BE2C (cell line): ENCODE measurements around the gene RPS25.

Experiments
- DNase-seq: peaks from one replicate; pipeline ENCODE4 v3.0.0-alpha.2; 2020
- H3K27me3 ChIP-seq: fragments of 250-450 bp; sonication (Bioruptor Pico); 2 replicates; pipeline ENCODE4 v1.5.1; 2020; ENCODE audit warnings: mild to moderate bottlenecking
- H3K36me3 ChIP-seq: fragments of 250-450 bp; sonication (Bioruptor Pico); 2 replicates; pipeline ENCODE4 v1.5.1; 2020; ENCODE audit warnings: mild to moderate bottlenecking
- H3K4me1 ChIP-seq: fragments of 250-450 bp; sonication (Bioruptor Pico); 2 replicates; pipeline ENCODE4 v1.5.1; 2020
- H3K4me3 ChIP-seq: 2 replicates; pipeline ENCODE4 v1.5.1; 2011; ENCODE audit warnings: low read depth, low read length
- H3K9me3 ChIP-seq: fragments of 250-450 bp; sonication (Bioruptor Pico); 2 replicates; pipeline ENCODE4 v1.5.1; 2020
- TF ChIP-seq, protein P1 (sequence below): IDR thresholded peaks from 2 replicates; pipeline ENCODE4 v1.5.1; 2012; ENCODE audit warnings: mild to moderate bottlenecking, low read depth, low read length

The RPS25 gene

DNA sequence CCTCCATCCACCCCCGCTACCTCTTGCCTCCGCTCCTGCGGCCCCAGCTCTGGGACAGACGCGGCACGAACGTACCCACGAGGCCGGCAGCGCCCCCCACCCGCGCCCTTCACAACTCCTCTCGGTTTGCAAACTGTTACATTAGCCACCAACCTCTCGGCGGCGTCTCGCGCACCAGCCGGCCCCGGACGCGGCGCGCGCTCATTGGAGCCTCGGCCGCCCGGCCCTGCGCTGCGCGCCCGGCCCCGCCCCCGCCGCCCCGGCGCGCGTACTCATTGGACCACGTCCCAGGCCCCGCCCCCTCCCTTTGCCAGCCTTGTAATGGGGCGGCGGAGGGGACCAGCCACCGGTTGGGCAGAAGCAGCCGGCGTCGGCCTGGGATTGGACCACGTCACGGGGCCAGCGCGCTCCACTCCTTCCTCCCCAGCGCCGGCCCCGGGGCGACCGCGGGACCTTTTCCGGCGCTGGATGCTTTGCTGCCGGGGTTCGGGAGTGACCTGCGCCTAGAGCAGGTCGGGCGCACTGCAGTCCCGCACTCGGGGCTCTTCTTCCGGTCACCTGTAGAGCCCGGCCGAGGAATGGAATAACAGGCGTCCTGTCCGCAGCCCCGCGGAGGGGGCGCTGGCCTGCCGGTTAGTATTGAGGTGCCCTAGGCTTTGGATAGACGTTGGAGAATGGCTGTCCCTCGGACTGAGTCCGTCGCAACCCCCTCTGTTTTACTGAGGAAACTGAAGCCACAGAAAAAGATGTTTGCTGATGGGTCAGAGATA, 39.0 kb upstream of the RPS25 start, which contains the start of gene HYOU1:
Gene HYOU1, minus strand, starts transcription at position 206 of the 770 bp plus-strand sequence. CDS start 1,045 bp downstream, outside the sequence.
- Histone ChIP-seq H3K27me3 (no peaks in the 10 kb centered on the region), H3K4me1 (peaks cover 4% of the 10 kb centered on the region; the same call in 1 of the 2 replicates), H3K9me3 (no peaks in the 10 kb centered on the region), H3K36me3 (peaks cover 31% of the 10 kb centered on the region), H3K4me3 (peak within 1 kb of the TSS; percentile 94)
- TF ChIP-seq, protein P1, sequence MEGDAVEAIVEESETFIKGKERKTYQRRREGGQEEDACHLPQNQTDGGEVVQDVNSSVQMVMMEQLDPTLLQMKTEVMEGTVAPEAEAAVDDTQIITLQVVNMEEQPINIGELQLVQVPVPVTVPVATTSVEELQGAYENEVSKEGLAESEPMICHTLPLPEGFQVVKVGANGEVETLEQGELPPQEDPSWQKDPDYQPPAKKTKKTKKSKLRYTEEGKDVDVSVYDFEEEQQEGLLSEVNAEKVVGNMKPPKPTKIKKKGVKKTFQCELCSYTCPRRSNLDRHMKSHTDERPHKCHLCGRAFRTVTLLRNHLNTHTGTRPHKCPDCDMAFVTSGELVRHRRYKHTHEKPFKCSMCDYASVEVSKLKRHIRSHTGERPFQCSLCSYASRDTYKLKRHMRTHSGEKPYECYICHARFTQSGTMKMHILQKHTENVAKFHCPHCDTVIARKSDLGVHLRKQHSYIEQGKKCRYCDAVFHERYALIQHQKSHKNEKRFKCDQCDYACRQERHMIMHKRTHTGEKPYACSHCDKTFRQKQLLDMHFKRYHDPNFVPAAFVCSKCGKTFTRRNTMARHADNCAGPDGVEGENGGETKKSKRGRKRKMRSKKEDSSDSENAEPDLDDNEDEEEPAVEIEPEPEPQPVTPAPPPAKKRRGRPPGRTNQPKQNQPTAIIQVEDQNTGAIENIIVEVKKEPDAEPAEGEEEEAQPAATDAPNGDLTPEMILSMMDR, result peak; percentile 18
- DNase-seq, result peak; percentile 100

DNA sequence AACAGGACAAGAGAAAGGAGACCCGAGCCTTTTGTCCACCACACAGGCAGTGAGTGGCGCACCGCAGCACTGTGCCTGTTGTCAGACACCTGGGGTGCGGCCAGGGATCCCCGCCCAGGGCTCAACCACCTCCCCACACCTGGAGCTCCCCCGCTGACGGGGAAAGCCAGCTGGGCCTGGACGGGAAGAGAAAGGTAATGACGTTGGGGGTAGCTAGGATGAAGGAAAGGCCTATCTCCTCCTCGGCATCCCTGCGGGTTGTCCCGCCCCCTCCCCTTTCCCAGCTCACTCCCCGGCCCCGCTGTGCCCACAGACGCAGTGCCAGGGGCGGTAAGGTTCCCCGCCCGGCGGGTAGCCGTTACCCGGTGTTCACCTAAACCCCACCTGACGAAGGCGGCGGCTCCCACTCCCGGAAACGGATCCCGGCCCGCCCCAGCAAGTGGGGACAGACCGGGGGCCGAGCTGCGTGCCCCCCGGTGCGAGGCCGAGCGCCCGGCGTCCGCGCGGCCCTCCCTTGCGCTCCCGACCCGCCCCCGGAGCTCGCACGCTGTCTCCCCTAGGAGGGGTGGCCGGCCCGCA, 38.4 kb upstream of the RPS25 start:
- H3K36me3 ChIP-seq, result peaks cover 37% of the 10 kb centered on the region
- TF ChIP-seq, protein P1, result no peak
- DNase-seq, result peak; percentile 47
- H3K4me1 ChIP-seq, result peaks cover 4% of the 10 kb centered on the region; the same call in 1 of the 2 replicates
- H3K27me3 ChIP-seq, result no peaks in the 10 kb centered on the region
- no peaks in the 10 kb centered on the region for H3K9me3 ChIP-seq
- peak overlapping the region; percentile 79 for H3K4me3 ChIP-seq

DNA sequence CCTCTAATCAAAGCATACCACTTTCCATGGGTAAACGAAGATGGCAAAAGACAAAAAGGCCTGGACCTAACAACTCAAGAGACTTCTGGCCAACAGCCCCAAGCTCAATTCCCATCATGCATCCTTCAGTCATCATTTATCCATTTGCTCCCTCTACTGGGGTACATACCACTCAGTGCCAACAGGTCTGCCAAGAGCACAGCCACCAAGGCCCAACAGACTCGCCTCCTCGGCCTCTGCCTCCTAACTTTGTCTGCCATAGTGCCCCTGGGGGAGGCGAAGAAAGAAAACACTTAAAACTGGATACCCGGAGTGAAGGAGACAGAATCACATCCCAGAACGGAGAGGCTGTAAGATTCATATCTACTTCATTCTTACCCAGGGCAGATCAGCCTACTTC, 37.8 kb upstream of the RPS25 start:
- TF ChIP-seq, protein P1, result peak; percentile 36
- peak; percentile 36 for DNase-seq
- Histone ChIP-seq H3K36me3 (peaks cover 42% of the 10 kb centered on the region), H3K27me3 (no peaks in the 10 kb centered on the region), H3K9me3 (no peaks in the 10 kb centered on the region), H3K4me1 (peaks cover 4% of the 10 kb centered on the region; the same call in 1 of the 2 replicates), H3K4me3 (peak overlapping the region; percentile 79)

DNA sequence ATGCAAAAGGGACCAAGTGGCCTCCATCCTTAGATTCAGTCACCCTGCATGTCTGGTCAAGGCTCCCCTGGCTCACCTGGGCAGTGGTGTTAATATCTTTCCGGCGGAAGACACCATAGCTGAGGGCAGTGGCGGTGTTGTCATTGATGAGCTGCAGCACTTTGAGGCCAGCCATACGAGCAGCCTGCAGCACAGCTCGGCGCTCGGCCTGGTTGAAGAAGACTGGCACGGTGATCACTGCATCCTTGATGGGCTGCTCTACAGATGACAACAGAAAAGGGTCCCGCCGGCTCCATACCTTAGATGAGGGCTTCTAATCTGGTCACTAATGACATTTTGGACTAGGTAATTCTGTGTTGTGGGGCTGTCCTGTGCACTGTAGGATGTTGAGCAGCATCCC, 36.3 kb upstream of the RPS25 start:
- Histone ChIP-seq H3K4me1 (peaks cover 4% of the 10 kb centered on the region; the same call in 1 of the 2 replicates), H3K9me3 (no peaks in the 10 kb centered on the region), H3K4me3 (no peak overlapping the region), H3K27me3 (no peaks in the 10 kb centered on the region), H3K36me3 (peaks cover 55% of the 10 kb centered on the region)
- TF ChIP-seq, protein P1, result no peak
- no peak for DNase-seq

DNA sequence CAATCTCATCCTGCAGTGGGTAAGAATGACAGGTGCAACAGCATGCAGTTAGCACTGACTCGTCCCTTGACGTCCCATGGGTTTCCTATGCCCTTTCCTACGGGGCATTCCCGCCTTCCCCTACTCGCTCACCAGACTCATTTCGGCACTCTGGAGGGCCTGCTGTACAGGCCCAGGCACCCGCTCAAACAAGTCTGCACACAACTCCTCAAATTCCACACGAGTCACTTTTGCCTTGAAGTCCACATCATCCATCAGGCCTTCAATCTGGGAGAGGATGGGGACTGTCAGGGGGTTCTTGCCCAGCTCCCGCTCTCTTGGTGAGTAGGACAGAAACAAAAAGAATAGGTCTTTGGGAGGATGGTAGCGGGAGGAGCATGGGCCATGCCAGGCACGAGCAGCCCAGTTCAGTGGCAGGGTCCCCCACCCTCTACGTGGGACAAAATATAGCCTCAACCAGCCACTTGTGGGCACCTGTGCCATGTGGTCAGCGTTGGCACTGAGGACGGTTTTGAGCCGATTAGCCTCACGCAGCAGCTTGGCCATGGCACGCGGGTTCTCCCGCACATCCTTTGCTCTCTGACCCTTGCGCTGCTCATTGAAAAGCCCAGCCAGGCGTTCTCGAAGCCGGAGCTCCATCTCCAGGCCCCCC, 34.1 kb upstream of the RPS25 start:
- Histone ChIP-seq H3K27me3 (no peaks in the 10 kb centered on the region), H3K4me3 (no peak overlapping the region), H3K36me3 (peaks cover 76% of the 10 kb centered on the region), H3K4me1 (peaks cover 4% of the 10 kb centered on the region; the same call in 1 of the 2 replicates), H3K9me3 (no peaks in the 10 kb centered on the region)
- TF ChIP-seq, protein P1, result no peak
- DNase-seq, result no peak
